HUDEP-2 (cell line): ENCODE measurements around the gene BIRC6.

Source experiments
- DNase-seq, 76 experiments: peaks; one replicate each; lab custom pipeline; 2025; ENCODE audit not compliant: unreplicated experiment in 76 of 76; lab: John Stamatoyannopoulos, UW

The BIRC6 gene

GRCh38 chr2:32663864-32664263 lies 307.0 kb downstream of the BIRC6 start:
- DNase-seq: peak in 1 of 76 experiments; percentile 12

- no peak for DNase-seq
Observed at GRCh38 chr2:32666704-32667103, 309.9 kb downstream of the BIRC6 start.

- no peak for DNase-seq
Observed at GRCh38 chr2:32668254-32668653, 311.4 kb downstream of the BIRC6 start.
